Transverse colon (tissue), 4 donors: ENCODE measurements around the gene CEACAM21. TPM values are rescaled to one million over a fixed set of nuclear protein-coding genes. Genes with fewer than 3 reads are reported as not detected.

Experiments used
- DNase-seq: peaks from one replicate; pipeline ENCODE4 v3.0.0-alpha.2; 2019
- H3K27ac ChIP-seq, 4 donors: fragments of 200-600 bp; sonication (generic); 2 replicates each; pipeline ENCODE4 v1.5.1; 2016 to 2018; ENCODE audit warnings: inconsistent platforms in 4 of 4
- H3K27me3 ChIP-seq: fragments of 200-600 bp; sonication (generic); 2 replicates; pipeline ENCODE4 v1.5.1; 2017; ENCODE audit warnings: inconsistent platforms
- H3K36me3 ChIP-seq, 4 donors: fragments of 200-600 bp; sonication (generic); 2 replicates each; pipeline ENCODE4 v1.5.1; 2017 to 2019; ENCODE audit warnings: inconsistent platforms in 4 of 4
- H3K4me1 ChIP-seq, 4 donors: fragments of 200-600 bp; sonication (generic); 2 replicates each; pipeline ENCODE4 v1.5.1; 2017 to 2020; ENCODE audit warnings: inconsistent platforms in 4 of 4
- H3K4me3 ChIP-seq, 4 donors: fragments of 200-600 bp; sonication (generic); 1 replicate in 1 of 4; 2 replicates in 3 of 4; pipeline versions ENCODE4 v1.5.1 to v1.6.1; 2017 to 2019; ENCODE audit warnings: inconsistent platforms in 4 of 4
- H3K9me3 ChIP-seq, 2 donors: fragments of 200-600 bp; sonication (generic); 2 replicates each; pipeline ENCODE4 v1.5.1; 2017 to 2019; ENCODE audit warnings: inconsistent platforms in 2 of 2
- CTCF ChIP-seq, 5 experiments: fragments of 200-600 bp in 3 of 5; fragments of 450-650 bp in 2 of 5; sonication (generic) in 3 of 5; IDR thresholded peaks; 1 replicate in 2 of 5; 2 replicates in 3 of 5; pipeline ENCODE4 v1.5.1; 2016 to 2017; ENCODE audit warnings: antibody characterized with exemption in 5 of 5, inconsistent platforms in 3 of 5, mild to moderate bottlenecking in 2 of 5, moderate library complexity in 1 of 5
- EP300 ChIP-seq: sonication (generic); formaldehyde crosslinking; IDR thresholded peaks from one replicate; pipeline ENCODE4 v1.6.1; 2017; ENCODE audit warnings: antibody characterized with exemption, low read depth
- POLR2A ChIP-seq: fragments of 450-650 bp; IDR thresholded peaks from one replicate; pipeline ENCODE4 v1.6.1; 2016; ENCODE audit warnings: antibody characterized with exemption, mild to moderate bottlenecking, moderate library complexity
- POLR2AphosphoS5 ChIP-seq, 3 donors: sonication (generic); formaldehyde crosslinking; IDR thresholded peaks; one replicate each; pipeline ENCODE4 v1.6.1; 2016; ENCODE audit warnings: antibody characterized with exemption in 3 of 3
- WGBS, 2 donors: methylation state at CpG; one replicate each; pipeline ENCODE4 v1.1.5; 2018; ENCODE audit warnings: low coverage in 1 of 2; 5-methylcytosine and 5-hydroxymethylcytosine counted together
- in situ Hi-C, 4 donors: fragments of 200-750 bp; cut with MboI; loops; one replicate each; pipeline versions ENCODE4 v1.15.0 to v1.15.1; 2017; ENCODE audit warnings: low sequenced_read_pairs in 3 of 4, low pct_ligation_motif_present in 1 of 4, low pct_unique_long_range_greater_than_20kb in 1 of 4
- intact Hi-C: fragments of 100-400 bp; cut with DNase I; formaldehyde crosslinking; loops from one replicate; pipeline ENCODE4 v1.15.1; 2023; ENCODE audit warnings: low total_unique reads
- total RNA-seq, 4 donors: library from RNA; depleted of rRNA; stranded (reverse); fragments of >200 nt; gene quantifications; one replicate each; pipeline ENCODE4 v1.1.0, GENCODE V29; 2016

CEACAM21 gene
- total RNA-seq, 4 donors from 2014 or later = 0.41 to 1.1 (median 0.95) TPM; not detected in 1

- peak overlapping the region in 2 of 4 donors; percentile 4 to 36 for H3K4me3 ChIP-seq
- in situ Hi-C loops (loop anchor here in 2 of 4 donors (25.0 kb wide), 2 partner anchors 88 to 213 kb away; no protein-coding TSS in a partner anchor), intact Hi-C loops (no loop called here)
- no peak for DNase-seq
- H3K27me3 ChIP-seq = peaks cover 32% of the 10 kb centered on the region
- no peaks in the 10 kb centered on the region for H3K9me3 ChIP-seq
- peak overlapping the region; percentile 49 to 74 (median 70) for H3K27ac ChIP-seq
- 64 to 72% methylated on average over 5 of the region's 5 CpGs for WGBS, 2 donors
- no peaks in the 10 kb centered on the region for H3K36me3 ChIP-seq
- peaks cover 0 to 11% (median 0%) of the 10 kb centered on the region in 4 donors for H3K4me1 ChIP-seq
- TF ChIP-seq POLR2A = no peak
Measured at GRCh38 chr19:41549884-41550283, 26.1 kb upstream of the CEACAM21 start.

- Histone ChIP-seq H3K4me3 (peak overlapping the region in 1 of 4 donors; percentile 36), H3K4me1 (peaks cover 0 to 4% (median 0%) of the 10 kb centered on the region in 4 donors), H3K27ac (peak overlapping the region; percentile 60 to 77 (median 72)), H3K36me3 (no peaks in the 10 kb centered on the region), H3K27me3 (peaks cover 42% of the 10 kb centered on the region), H3K9me3 (no peaks in the 10 kb centered on the region)
- in situ Hi-C loops = loop anchor here in 2 of 4 donors (25.0 kb wide), 2 partner anchors 89 to 214 kb away; no protein-coding TSS in a partner anchor
- WGBS, 2 donors = 66 to 82% methylated on average over 5 to 9 of the region's 9 CpGs
- TF ChIP-seq EP300 (no peak), POLR2AphosphoS5 (IDR thresholded peaks at IDR 0.05) (no peak), CTCF (IDR thresholded peaks at IDR 0.05) (no peak), POLR2A (no peak)
- DNase-seq = no peak
- intact Hi-C loops = no loop called here
Measured at GRCh38 chr19:41551212-41551610, 24.8 kb upstream of the CEACAM21 start.

GRCh38 chr19:41551711-41552110 lies 24.3 kb upstream of the CEACAM21 start:
- Histone ChIP-seq H3K27me3 (peaks cover 47% of the 10 kb centered on the region), H3K27ac (peak overlapping the region; percentile 60 to 77 (median 72)), H3K4me1 (peaks cover 0 to 4% (median 0%) of the 10 kb centered on the region in 4 donors), H3K9me3 (no peaks in the 10 kb centered on the region), H3K4me3 (peak overlapping the region in 1 of 4 donors; percentile 36), H3K36me3 (no peaks in the 10 kb centered on the region)
- in situ Hi-C loops = loop anchor here in 2 of 4 donors (25.0 kb wide), 2 partner anchors 89 to 214 kb away; no protein-coding TSS in a partner anchor
- DNase-seq = no peak
- TF ChIP-seq EP300 = no peak
- no peak for TF ChIP-seq CTCF (IDR thresholded peaks at IDR 0.05)
- TF ChIP-seq POLR2A = no peak
- no peak for TF ChIP-seq POLR2AphosphoS5 (IDR thresholded peaks at IDR 0.05)
- intact Hi-C loops = no loop called here
- 41 to 100% methylated on average over 1 to 6 of the region's 6 CpGs for WGBS, 2 donors

- no peak for TF ChIP-seq EP300
- TF ChIP-seq POLR2A = no peak
- TF ChIP-seq POLR2AphosphoS5 (IDR thresholded peaks at IDR 0.05) = peak in 1 of 3 donors; percentile 49
- intact Hi-C loops = no loop called here
- peak; percentile 50 for DNase-seq
- Histone ChIP-seq H3K4me3 (peak overlapping the region in 1 of 4 donors; percentile 36), H3K27ac (peak overlapping the region; percentile 60 to 77 (median 72)), H3K27me3 (peaks cover 48% of the 10 kb centered on the region), H3K9me3 (no peaks in the 10 kb centered on the region), H3K36me3 (no peaks in the 10 kb centered on the region), H3K4me1 (peaks cover 0 to 4% (median 0%) of the 10 kb centered on the region in 4 donors)
- WGBS, 2 donors = 59 to 66% methylated on average over 6 of the region's 6 CpGs
- in situ Hi-C loops = loop anchor here in 2 of 4 donors (25.0 kb wide), 2 partner anchors 90 to 215 kb away; no protein-coding TSS in a partner anchor
Measured at GRCh38 chr19:41552558-41552957, 23.4 kb upstream of the CEACAM21 start.

- no peaks in the 10 kb centered on the region for H3K36me3 ChIP-seq
- in situ Hi-C loops = loop anchor here in 2 of 4 donors (25.0 kb wide), 2 partner anchors 92 to 217 kb away; no protein-coding TSS in a partner anchor
- peaks cover 54% of the 10 kb centered on the region for H3K27me3 ChIP-seq
- H3K4me3 ChIP-seq = no peak overlapping the region
- intact Hi-C loops = no loop called here
- H3K27ac ChIP-seq = peak overlapping the region in 1 of 4 donors; percentile 77
- 75 to 83% methylated on average over 4 of the region's 4 CpGs for WGBS, 2 donors
- peaks cover 0 to under 1% (median 0%) of the 10 kb centered on the region in 4 donors for H3K4me1 ChIP-seq
- DNase-seq = no peak
- TF ChIP-seq POLR2AphosphoS5 (IDR thresholded peaks at IDR 0.05) = no peak
- TF ChIP-seq POLR2A = no peak
- no peak for TF ChIP-seq EP300
- TF ChIP-seq CTCF (IDR thresholded peaks at IDR 0.05) = no peak
- H3K9me3 ChIP-seq = no peaks in the 10 kb centered on the region
Measured at GRCh38 chr19:41553804-41554203, 22.2 kb upstream of the CEACAM21 start.
